Gastrocnemius medialis (tissue), 4 donors: ENCODE data around the gene PABPC1L2B.

Experiments
- CTCF ChIP-seq, 5 experiments: fragments of 450-650 bp in 3 of 5; fragments of 200-600 bp in 2 of 5; sonication (generic) in 2 of 5; IDR thresholded peaks in 4 of 5; conservative IDR thresholded peaks in 1 of 5; 1 replicate in 4 of 5; 2 replicates in 1 of 5; pipeline ENCODE4 v1.5.1; 2016 to 2019; ENCODE audit warnings: antibody characterized with exemption in 5 of 5, mild to moderate bottlenecking in 3 of 5, moderate library complexity in 3 of 5
- POLR2A ChIP-seq, 2 donors: fragments of 450-650 bp; IDR thresholded peaks; one replicate each; pipeline ENCODE4 v1.6.1; 2017; ENCODE audit warnings: antibody characterized with exemption in 2 of 2, mild to moderate bottlenecking in 2 of 2, moderate library complexity in 2 of 2

- TF ChIP-seq CTCF (IDR thresholded peaks at IDR 0.05 in 4 of 5, conservative IDR thresholded peaks at IDR 0.05 in 1 of 5) (no peak), POLR2A (IDR thresholded peaks at IDR 0.05) (no peak)
These were observed 18.8 kb downstream of the PABPC1L2B start for GRCh38 chrX:73021361-73022092.
